ENCODE data around the gene SMARCA4.

SMARCA4 gene

DNA sequence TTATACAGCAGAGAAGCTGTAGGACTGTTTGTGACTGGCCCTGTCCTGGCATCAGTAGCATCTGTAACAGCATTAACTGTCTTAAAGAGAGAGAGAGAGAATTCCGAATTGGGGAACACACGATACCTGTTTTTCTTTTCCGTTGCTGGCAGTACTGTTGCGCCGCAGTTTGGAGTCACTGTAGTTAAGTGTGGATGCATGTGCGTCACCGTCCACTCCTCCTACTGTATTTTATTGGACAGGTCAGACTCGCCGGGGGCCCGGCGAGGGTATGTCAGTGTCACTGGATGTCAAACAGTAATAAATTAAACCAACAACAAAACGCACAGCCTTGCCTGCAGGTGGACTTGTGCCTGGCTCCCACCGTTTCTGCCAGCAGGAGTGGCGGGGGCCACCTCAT lies 101.1 kb downstream of the SMARCA4 start:
- H3K4me1 ChIP-seq (ENCODE audit: control insufficient read depth, insufficient read depth, low read length): no peaks in the 10 kb centered on the region
- TF ChIP-seq ZNF624 (tag by site-specific recombination; IDR thresholded peaks at IDR 0.05): no peak
- H3K9me3 ChIP-seq (ENCODE audit: control insufficient read depth, insufficient read depth, low read depth, low read length): no peaks in the 10 kb centered on the region
- no peak overlapping the region for H3K27ac ChIP-seq (ENCODE audit: extremely low read depth, low read depth, low read length)
- no peak overlapping the region for H3K4me3 ChIP-seq (ENCODE audit: low read depth, low read length)
- peaks cover 8 to 65% of the 10 kb centered on the region in 2 experiments; a peak in 2 of 3 replicates for H3K36me3 ChIP-seq (ENCODE audit: control insufficient read depth in 2 of 2, insufficient read depth in 1 of 2, low read length in 2 of 2)
- CTCF ChIA-PET: interaction anchor here (0.5 to 1.0 kb wide), 2 partner anchors 26 to 117 kb away, joined by 3 to 5 read pairs; no protein-coding TSS in a partner anchor
- POLR2A ChIA-PET: interaction anchor here (0.7 kb wide), 1 partner anchor 121 kb away, joined by 3 read pairs; no protein-coding TSS in a partner anchor

DNA sequence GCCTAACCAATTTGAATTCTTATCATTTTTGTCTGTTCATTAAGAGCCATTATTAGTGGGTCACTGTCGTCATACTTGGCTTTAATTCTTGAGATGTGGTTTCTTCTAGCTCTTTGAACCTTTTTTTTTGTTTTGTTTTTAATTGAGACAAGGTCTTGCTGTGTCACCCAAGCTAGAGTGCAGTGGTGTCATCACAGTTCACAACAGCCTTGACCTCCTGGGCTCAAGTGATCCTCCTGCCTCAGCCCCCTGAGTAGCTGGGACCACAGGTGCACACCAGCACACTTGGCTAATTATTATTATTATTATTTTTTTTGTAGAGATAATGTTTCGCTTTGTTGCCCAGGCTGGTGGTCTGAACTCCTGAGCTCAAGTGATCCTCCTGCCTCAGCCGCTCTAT lies 102.6 kb downstream of the SMARCA4 start:
- H3K36me3 ChIP-seq (ENCODE audit: control insufficient read depth in 2 of 2, insufficient read depth in 1 of 2, low read length in 2 of 2): peaks cover 8 to 63% of the 10 kb centered on the region in 2 experiments; a peak in 2 of 3 replicates
- H3K4me1 ChIP-seq (ENCODE audit: control insufficient read depth, insufficient read depth, low read length): no peaks in the 10 kb centered on the region
- no peak overlapping the region for H3K27ac ChIP-seq (ENCODE audit: extremely low read depth, low read depth, low read length)
- CTCF ChIA-PET: interaction anchor here (0.5 to 1.4 kb wide), 2 partner anchors 28 to 62 kb away, joined by 4 to 6 read pairs; no protein-coding TSS in a partner anchor
- TF ChIP-seq, protein P1, sequence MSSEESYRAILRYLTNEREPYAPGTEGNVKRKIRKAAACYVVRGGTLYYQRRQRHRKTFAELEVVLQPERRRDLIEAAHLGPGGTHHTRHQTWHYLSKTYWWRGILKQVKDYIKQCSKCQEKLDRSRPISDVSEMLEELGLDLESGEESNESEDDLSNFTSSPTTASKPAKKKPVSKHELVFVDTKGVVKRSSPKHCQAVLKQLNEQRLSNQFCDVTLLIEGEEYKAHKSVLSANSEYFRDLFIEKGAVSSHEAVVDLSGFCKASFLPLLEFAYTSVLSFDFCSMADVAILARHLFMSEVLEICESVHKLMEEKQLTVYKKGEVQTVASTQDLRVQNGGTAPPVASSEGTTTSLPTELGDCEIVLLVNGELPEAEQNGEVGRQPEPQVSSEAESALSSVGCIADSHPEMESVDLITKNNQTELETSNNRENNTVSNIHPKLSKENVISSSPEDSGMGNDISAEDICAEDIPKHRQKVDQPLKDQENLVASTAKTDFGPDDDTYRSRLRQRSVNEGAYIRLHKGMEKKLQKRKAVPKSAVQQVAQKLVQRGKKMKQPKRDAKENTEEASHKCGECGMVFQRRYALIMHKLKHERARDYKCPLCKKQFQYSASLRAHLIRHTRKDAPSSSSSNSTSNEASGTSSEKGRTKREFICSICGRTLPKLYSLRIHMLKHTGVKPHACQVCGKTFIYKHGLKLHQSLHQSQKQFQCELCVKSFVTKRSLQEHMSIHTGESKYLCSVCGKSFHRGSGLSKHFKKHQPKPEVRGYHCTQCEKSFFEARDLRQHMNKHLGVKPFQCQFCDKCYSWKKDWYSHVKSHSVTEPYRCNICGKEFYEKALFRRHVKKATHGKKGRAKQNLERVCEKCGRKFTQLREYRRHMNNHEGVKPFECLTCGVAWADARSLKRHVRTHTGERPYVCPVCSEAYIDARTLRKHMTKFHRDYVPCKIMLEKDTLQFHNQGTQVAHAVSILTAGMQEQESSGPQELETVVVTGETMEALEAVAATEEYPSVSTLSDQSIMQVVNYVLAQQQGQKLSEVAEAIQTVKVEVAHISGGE (tag by site-specific recombination; conservative IDR thresholded peaks at IDR 0.05; ENCODE audit: low read depth): no peak
- TF ChIP-seq EGR2 (tag by site-specific recombination; IDR thresholded peaks at IDR 0.05; ENCODE audit: low read depth): no peak
- TF ChIP-seq ZNF791 (tag by site-specific recombination; IDR thresholded peaks at IDR 0.05): no peak
- TF ChIP-seq ZNF670 (tag by site-specific recombination; IDR thresholded peaks at IDR 0.05; ENCODE audit: low read depth): no peak
- no peak for TF ChIP-seq KLF1 (tag by site-specific recombination; IDR thresholded peaks at IDR 0.05)
- no peak for TF ChIP-seq ZNF155 (tag by site-specific recombination; IDR thresholded peaks at IDR 0.05)
- TF ChIP-seq, protein P2, sequence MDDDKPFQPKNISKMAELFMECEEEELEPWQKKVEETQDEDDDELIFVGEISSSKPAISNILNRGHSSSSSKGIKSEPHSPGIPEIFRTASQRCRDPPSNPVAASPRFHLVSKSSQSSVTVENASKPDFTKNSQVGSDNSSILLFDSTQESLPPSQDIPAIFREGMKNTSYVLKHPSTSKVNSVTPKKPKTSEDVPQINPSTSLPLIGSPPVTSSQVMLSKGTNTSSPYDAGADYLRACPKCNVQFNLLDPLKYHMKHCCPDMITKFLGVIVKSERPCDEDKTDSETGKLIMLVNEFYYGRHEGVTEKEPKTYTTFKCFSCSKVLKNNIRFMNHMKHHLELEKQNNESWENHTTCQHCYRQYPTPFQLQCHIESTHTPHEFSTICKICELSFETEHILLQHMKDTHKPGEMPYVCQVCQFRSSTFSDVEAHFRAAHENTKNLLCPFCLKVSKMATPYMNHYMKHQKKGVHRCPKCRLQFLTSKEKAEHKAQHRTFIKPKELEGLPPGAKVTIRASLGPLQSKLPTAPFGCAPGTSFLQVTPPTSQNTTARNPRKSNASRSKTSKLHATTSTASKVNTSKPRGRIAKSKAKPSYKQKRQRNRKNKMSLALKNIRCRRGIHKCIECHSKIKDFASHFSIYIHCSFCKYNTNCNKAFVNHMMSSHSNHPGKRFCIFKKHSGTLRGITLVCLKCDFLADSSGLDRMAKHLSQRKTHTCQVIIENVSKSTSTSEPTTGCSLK (tag by site-specific recombination; IDR thresholded peaks at IDR 0.05): no peak
- no peak for TF ChIP-seq SP2 (tag by site-specific recombination; IDR thresholded peaks at IDR 0.05)
- TF ChIP-seq ZNF23 (tag by site-specific recombination; IDR thresholded peaks at IDR 0.05; ENCODE audit: borderline replicate concordance): no peak
- TF ChIP-seq ZNF623 (tag by site-specific recombination; IDR thresholded peaks at IDR 0.05): no peak
- TF ChIP-seq ZNF24 (tag by site-specific recombination; IDR thresholded peaks at IDR 0.05): no peak
- TF ChIP-seq ZNF211 (tag by site-specific recombination; IDR thresholded peaks at IDR 0.05; ENCODE audit: low read depth): no peak
- no peak for TF ChIP-seq KLF9 (tag by site-specific recombination; IDR thresholded peaks at IDR 0.05; ENCODE audit: low read depth)
- TF ChIP-seq ZNF426 (tag by site-specific recombination; IDR thresholded peaks at IDR 0.05): no peak
- TF ChIP-seq ZFP3 (tag by site-specific recombination; IDR thresholded peaks at IDR 0.05; ENCODE audit: low read depth): no peak
- TF ChIP-seq ZNF600 (tag by site-specific recombination; IDR thresholded peaks at IDR 0.05): no peak
- TF ChIP-seq, protein P3, sequence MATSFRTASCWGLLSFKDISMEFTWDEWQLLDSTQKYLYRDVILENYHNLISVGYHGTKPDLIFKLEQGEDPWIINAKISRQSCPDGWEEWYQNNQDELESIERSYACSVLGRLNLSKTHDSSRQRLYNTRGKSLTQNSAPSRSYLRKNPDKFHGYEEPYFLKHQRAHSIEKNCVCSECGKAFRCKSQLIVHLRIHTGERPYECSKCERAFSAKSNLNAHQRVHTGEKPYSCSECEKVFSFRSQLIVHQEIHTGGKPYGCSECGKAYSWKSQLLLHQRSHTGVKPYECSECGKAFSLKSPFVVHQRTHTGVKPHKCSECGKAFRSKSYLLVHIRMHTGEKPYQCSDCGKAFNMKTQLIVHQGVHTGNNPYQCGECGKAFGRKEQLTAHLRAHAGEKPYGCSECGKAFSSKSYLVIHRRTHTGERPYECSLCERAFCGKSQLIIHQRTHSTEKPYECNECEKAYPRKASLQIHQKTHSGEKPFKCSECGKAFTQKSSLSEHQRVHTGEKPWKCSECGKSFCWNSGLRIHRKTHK (tag by site-specific recombination; IDR thresholded peaks at IDR 0.05): no peak
- no peak for TF ChIP-seq ZNF433 (tag by site-specific recombination; IDR thresholded peaks at IDR 0.05; ENCODE audit: low read depth)
- H3K9me3 ChIP-seq (ENCODE audit: control insufficient read depth, insufficient read depth, low read depth, low read length): no peaks in the 10 kb centered on the region
- POLR2A ChIA-PET: no interaction called here
- no peak overlapping the region for H3K4me3 ChIP-seq (ENCODE audit: low read depth, low read length)

All from HEK293 (cell line).